Tibial artery (tissue), 4 donors: ENCODE measurements around the gene MMRN1.

Source experiments
- DNase-seq, 2 donors: peaks; one replicate each; pipeline ENCODE4 v3.0.0-alpha.2; 2019
- H3K27ac ChIP-seq, 2 donors: fragments of 200-600 bp; sonication (generic) in 1 of 2; 1 replicate in 1 of 2; 2 replicates in 1 of 2; pipeline ENCODE4 v1.5.1; 2018 to 2019; ENCODE audit warnings: mild to moderate bottlenecking in 1 of 2
- H3K27me3 ChIP-seq, 2 donors: fragments of 200-600 bp; sonication (generic) in 1 of 2; one replicate each; pipeline versions ENCODE4 v1.5.1 to v1.6.0; 2016 to 2019
- H3K36me3 ChIP-seq, 3 donors: fragments of 200-600 bp; sonication (generic) in 2 of 3; one replicate each; pipeline ENCODE4 v1.5.1; 2016 to 2019; ENCODE audit warnings: mild to moderate bottlenecking in 2 of 3
- H3K4me1 ChIP-seq, 4 donors: fragments of 200-600 bp; sonication (generic) in 2 of 4; 1 replicate in 3 of 4; 2 replicates in 1 of 4; pipeline ENCODE4 v1.5.1; 2016 to 2019
- H3K4me3 ChIP-seq, 2 donors: fragments of 200-600 bp; sonication (generic) in 1 of 2; 1 replicate in 1 of 2; 2 replicates in 1 of 2; pipeline ENCODE4 v1.5.1; 2018 to 2019; ENCODE audit warnings: mild to moderate bottlenecking in 2 of 2
- H3K9me3 ChIP-seq, 3 donors: fragments of 200-600 bp; sonication (generic) in 1 of 3; one replicate each; pipeline ENCODE4 v1.5.1; 2016 to 2019
- intact Hi-C: fragments of 100-400 bp; cut with DNase I; formaldehyde crosslinking; loops from one replicate; pipeline ENCODE4 v1.15.0; 2023; ENCODE audit warnings: low total_unique reads
- TF ChIP-seq, protein P1 (sequence below), 2 experiments: fragments of 200-600 bp in 1 of 2; fragments of 450-650 bp in 1 of 2; IDR thresholded peaks; one replicate each; pipeline ENCODE4 v1.5.1; 2017 to 2019; ENCODE audit warnings: antibody characterized with exemption in 2 of 2, mild to moderate bottlenecking in 1 of 2, moderate library complexity in 1 of 2

Gene MMRN1

DNA sequence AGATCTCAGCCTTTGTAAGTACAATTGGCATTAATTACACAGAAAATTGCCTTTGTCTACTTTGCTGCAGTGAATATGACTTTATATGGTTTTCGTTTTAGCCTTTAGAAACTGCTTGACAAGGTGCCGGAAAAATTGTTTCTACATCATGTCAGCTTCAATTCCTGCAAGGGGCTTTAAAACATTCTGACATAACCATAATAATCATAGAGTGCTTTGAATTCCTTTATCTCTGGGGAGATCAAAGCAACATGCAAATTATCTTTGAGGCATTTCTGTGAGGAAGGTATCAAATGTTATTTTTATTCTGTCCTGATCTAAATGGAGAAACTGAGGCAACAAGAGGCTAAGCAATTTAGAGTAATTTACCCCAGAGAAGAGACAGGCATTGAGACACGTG is 57.8 kb downstream of the MMRN1 start:
- no peak for DNase-seq
- no peaks in the 10 kb centered on the region for H3K27me3 ChIP-seq
- TF ChIP-seq, protein P1, sequence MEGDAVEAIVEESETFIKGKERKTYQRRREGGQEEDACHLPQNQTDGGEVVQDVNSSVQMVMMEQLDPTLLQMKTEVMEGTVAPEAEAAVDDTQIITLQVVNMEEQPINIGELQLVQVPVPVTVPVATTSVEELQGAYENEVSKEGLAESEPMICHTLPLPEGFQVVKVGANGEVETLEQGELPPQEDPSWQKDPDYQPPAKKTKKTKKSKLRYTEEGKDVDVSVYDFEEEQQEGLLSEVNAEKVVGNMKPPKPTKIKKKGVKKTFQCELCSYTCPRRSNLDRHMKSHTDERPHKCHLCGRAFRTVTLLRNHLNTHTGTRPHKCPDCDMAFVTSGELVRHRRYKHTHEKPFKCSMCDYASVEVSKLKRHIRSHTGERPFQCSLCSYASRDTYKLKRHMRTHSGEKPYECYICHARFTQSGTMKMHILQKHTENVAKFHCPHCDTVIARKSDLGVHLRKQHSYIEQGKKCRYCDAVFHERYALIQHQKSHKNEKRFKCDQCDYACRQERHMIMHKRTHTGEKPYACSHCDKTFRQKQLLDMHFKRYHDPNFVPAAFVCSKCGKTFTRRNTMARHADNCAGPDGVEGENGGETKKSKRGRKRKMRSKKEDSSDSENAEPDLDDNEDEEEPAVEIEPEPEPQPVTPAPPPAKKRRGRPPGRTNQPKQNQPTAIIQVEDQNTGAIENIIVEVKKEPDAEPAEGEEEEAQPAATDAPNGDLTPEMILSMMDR (IDR thresholded peaks at IDR 0.05): no peak
- H3K9me3 ChIP-seq: no peaks in the 10 kb centered on the region
- H3K4me3 ChIP-seq: no peak overlapping the region
- no peaks in the 10 kb centered on the region for H3K4me1 ChIP-seq
- no peaks in the 10 kb centered on the region for H3K36me3 ChIP-seq
- intact Hi-C loops: no loop called here
- no peak overlapping the region for H3K27ac ChIP-seq

DNA sequence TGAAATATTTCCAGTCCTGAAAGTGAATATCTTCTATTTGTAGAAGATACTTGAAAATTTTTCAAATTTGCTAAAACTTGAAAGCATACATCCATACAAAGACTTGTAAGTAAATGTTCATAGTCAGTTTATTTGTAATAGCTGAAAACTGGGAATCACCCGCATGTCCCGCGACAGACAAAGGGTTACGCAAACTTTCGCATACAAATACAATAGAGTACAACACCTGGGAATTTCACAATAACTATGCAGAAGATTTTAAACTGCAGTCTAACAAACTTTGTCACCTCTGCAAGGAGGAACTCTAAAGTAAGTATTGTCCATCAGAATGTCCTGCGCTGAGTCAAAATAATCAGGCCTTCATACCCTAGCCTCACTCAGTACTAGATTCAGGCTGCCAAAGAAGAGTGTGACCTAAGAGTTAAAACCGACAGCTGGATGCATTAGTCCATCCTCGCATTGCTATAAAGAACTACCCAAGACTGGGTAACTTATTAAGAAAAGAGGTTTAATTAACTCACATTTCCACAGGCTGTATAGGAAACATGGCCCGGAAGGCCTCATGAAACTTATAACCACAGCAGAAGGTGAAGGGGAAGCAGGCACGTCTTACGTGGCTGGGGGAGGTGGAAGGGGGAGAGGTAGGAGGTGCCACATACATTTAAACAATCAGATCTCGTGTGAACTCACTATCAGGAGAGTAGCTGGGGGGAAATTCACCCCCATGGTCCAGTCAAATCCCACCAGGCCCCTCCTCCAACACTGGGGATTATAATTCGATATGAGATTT is 60.4 kb downstream of the MMRN1 start:
- H3K4me3 ChIP-seq: no peak overlapping the region
- intact Hi-C loops: no loop called here
- H3K4me1 ChIP-seq: no peaks in the 10 kb centered on the region
- no peak for DNase-seq
- TF ChIP-seq, protein P1 (IDR thresholded peaks at IDR 0.05): no peak
- H3K36me3 ChIP-seq: no peaks in the 10 kb centered on the region
- H3K9me3 ChIP-seq: no peaks in the 10 kb centered on the region
- H3K27ac ChIP-seq: no peak overlapping the region
- H3K27me3 ChIP-seq: no peaks in the 10 kb centered on the region

DNA sequence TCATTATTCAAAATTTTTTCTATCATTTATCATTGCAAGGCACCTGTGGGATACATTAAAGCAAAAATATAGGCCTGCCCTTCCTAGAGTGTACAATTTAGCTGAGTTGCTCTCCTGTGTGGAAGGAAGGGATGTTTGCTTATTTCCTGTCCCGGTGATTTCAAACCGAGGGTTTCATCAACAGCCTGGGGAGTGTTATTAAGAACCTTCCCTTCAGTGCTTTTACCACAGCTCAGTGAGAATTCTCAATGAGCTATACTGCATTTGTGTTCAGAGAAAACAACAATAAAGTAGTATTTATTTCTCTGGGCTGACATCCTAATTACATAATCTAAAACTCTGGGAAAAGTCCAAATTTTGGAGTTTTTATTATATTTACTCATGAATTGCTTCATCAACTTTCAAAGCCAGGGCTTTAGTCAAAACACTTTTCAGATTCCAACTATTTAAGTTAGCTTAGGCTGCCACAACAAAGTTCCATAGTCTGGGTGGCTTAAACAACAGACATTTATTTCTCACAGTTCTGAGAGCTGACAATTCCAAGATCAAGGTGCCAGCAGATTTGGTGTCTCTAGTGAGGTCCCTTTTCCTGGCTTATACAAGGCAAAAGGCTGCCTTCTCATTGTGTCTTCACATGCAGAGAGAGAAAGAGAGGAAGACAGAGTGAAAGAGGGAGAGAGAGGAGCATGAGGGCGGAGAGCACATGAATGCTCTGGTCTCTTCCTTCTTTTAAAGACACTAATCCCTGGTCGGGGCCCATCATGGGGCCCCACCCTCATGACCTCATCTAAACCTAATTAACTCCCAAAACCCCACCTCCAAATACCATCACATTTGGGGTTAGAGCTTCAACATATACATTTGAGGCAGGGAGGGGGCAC is 62.6 kb downstream of the MMRN1 start:
- intact Hi-C loops: no loop called here
- H3K27me3 ChIP-seq: no peaks in the 10 kb centered on the region
- H3K27ac ChIP-seq: no peak overlapping the region
- no peaks in the 10 kb centered on the region for H3K4me1 ChIP-seq
- TF ChIP-seq, protein P1 (IDR thresholded peaks at IDR 0.05): no peak
- H3K9me3 ChIP-seq: no peaks in the 10 kb centered on the region
- H3K4me3 ChIP-seq: no peak overlapping the region
- DNase-seq: no peak
- no peaks in the 10 kb centered on the region for H3K36me3 ChIP-seq

DNA sequence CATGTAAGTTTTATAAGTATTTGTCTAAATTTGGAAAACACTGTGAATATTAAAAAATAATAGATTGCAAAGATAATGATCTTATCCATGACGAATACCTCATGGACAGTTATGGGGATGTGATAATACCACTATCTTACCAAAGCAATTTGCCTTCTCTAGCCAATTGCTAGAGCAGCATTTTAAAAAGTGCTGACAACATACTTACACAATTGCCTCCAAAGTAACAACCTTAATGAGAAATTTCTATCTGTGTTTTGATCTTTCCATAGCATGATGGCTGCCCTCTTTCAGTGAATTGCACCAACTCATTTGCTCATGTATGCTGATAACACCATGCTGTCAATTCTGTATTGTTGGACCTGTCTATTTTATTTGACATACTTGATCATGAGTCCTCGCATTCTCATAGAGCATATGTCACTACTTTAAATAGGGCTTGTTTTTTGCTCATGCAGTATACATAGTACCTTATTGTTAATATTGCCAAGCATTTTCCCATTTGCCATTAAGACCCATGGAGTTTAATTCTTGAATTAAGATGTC is 87.2 kb downstream of the MMRN1 start:
- intact Hi-C loops: no loop called here

DNA sequence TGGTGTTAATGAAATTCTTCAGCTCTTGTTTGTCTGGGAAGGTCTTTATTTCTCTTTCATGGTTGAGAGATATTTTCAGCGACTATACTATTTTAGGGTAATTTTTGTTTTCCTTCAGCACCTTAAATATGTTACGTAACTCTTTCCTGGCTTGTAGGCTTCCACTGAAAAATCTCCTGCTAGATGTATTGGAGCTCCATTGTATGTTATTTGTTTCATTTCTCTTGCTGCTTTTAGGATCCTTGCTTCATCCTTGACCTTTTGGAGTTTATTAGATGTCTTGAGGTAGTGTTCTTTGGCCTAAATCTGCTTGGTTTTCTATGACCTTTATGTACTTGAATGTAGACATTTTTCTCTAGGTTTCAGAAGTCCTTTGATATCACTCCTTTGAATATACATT is 93.6 kb downstream of the MMRN1 start:
- TF ChIP-seq, protein P1 (IDR thresholded peaks at IDR 0.05): no peak
- no peak for DNase-seq
- Histone ChIP-seq H3K36me3 (no peaks in the 10 kb centered on the region), H3K4me3 (no peak overlapping the region), H3K4me1 (no peaks in the 10 kb centered on the region), H3K27me3 (no peaks in the 10 kb centered on the region), H3K9me3 (no peaks in the 10 kb centered on the region), H3K27ac (no peak overlapping the region)
- intact Hi-C loops: no loop called here

More for the DNA sequence above, 87.2 kb downstream of the MMRN1 start:
- Histone ChIP-seq H3K4me3 (no peak overlapping the region), H3K27me3 (no peaks in the 10 kb centered on the region), H3K4me1 (no peaks in the 10 kb centered on the region), H3K9me3 (no peaks in the 10 kb centered on the region), H3K27ac (no peak overlapping the region), H3K36me3 (no peaks in the 10 kb centered on the region)
- TF ChIP-seq, protein P1 (IDR thresholded peaks at IDR 0.05): no peak
- DNase-seq: no peak
